Measurements from ENCODE around the gene MATN3.

DNA sequence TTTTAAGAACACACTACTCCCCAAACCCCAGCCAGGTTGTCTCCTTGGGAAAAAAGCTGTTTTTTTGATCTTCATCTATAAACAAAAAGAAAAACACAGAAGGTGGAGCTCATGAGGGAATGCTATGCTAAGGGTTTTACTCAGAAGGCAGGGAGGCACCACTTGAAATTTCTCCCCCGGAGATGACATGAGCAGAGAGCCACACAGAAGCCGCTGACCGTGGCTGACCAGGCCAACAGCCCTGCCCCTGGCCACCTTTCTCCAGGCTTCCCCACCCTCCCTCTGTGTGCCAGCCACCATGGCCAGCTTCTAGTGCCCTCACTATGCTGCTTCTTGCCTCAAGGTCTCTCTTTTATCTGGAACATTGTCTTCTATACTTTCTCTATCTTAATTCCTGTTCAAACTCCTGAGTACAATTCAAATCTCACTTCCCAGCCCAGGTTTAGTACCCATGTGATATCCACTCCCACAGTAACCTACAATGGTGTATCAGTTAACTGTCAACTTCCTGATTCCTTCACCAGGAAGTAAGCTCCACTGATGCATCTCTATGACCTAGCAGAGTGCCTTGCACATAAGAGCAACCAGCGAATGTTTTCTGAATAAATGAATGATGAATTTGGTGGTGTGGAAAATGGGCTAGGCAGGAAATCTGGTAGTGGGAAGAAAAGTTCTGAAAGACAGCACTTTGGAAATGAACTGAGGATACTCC lies 23.6 kb upstream of the MATN3 start:
- TF ChIP-seq EZH2 (IDR thresholded peaks at IDR 0.05; ENCODE audit: borderline replicate concordance, low read depth, low read length) (no peak), KAT2B (IDR thresholded peaks at IDR 0.05; ENCODE audit: low read depth, low read length) (no peak)
- TF ChIP-seq, protein P1, sequence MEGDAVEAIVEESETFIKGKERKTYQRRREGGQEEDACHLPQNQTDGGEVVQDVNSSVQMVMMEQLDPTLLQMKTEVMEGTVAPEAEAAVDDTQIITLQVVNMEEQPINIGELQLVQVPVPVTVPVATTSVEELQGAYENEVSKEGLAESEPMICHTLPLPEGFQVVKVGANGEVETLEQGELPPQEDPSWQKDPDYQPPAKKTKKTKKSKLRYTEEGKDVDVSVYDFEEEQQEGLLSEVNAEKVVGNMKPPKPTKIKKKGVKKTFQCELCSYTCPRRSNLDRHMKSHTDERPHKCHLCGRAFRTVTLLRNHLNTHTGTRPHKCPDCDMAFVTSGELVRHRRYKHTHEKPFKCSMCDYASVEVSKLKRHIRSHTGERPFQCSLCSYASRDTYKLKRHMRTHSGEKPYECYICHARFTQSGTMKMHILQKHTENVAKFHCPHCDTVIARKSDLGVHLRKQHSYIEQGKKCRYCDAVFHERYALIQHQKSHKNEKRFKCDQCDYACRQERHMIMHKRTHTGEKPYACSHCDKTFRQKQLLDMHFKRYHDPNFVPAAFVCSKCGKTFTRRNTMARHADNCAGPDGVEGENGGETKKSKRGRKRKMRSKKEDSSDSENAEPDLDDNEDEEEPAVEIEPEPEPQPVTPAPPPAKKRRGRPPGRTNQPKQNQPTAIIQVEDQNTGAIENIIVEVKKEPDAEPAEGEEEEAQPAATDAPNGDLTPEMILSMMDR (IDR thresholded peaks at IDR 0.05 in 2 of 3, conservative IDR thresholded peaks at IDR 0.05 in 1 of 3; ENCODE audit: insufficient read depth in 2 of 3, low read depth in 1 of 3, low read length in 3 of 3) = no peak

Data from K562 (cell line).